SU-DHL-6 (cell line): ENCODE data around the gene KBTBD8.

Source experiments
- H2AFZ ChIP-seq: fragments of 200-600 bp; sonication (generic); 2 replicates; pipeline ENCODE4 v1.6.1; 2014; ENCODE audit warnings: low read depth, mild to moderate bottlenecking, moderate library complexity, mixed read lengths, antibody characterized with exemption, low read length; ENCODE audit not compliant: severe bottlenecking
- H3F3A ChIP-seq: fragments of 200-600 bp; shearing (Covaris generic); 2 replicates; pipeline ENCODE4 v1.6.0; 2016; ENCODE audit warnings: antibody characterized with exemption, mild to moderate bottlenecking; ENCODE audit not compliant: insufficient read depth
- H3K27ac ChIP-seq: fragments of 200-600 bp; sonication (generic); 2 replicates; pipeline ENCODE4 v1.5.1; 2016; ENCODE audit warnings: low read depth, mild to moderate bottlenecking, low read length, moderate library complexity, mixed read lengths
- H3K27me3 ChIP-seq: fragments of 200-600 bp; sonication (generic), shearing (Covaris generic); 2 replicates; pipeline ENCODE4 v1.6.0; 2014; ENCODE audit warnings: mild to moderate bottlenecking, low read length
- H3K36me3 ChIP-seq: fragments of 200-600 bp; sonication (generic); 2 replicates; pipeline ENCODE4 v1.6.1; 2014; ENCODE audit warnings: mild to moderate bottlenecking, low read length, mixed read lengths
- H3K4me2 ChIP-seq: fragments of 300-600, 200-600 bp; shearing (Covaris generic), sonication (generic); 2 replicates; pipeline ENCODE4 v1.6.0; 2014; ENCODE audit warnings: low read length, low read depth, mild to moderate bottlenecking; ENCODE audit not compliant: poor library complexity, severe bottlenecking
- H3K4me3 ChIP-seq: fragments of 200-600 bp; sonication (generic); 2 replicates; pipeline ENCODE4 v1.5.1; 2014; ENCODE audit warnings: antibody characterized with exemption, low read length, mild to moderate bottlenecking, mixed read lengths; ENCODE audit not compliant: insufficient read depth, poor library complexity, severe bottlenecking
- H3K79me2 ChIP-seq: fragments of 200-600 bp; sonication (generic); 2 replicates; pipeline ENCODE4 v1.6.1; 2014; ENCODE audit warnings: mild to moderate bottlenecking, low read length, moderate library complexity; ENCODE audit not compliant: insufficient read depth
- H3K9ac ChIP-seq: fragments of 200-600 bp; sonication (generic); 2 replicates; pipeline ENCODE4 v1.7.0; 2014; ENCODE audit warnings: mild to moderate bottlenecking, low read length
- H3K9me2 ChIP-seq: fragments of 200-600 bp; sonication (generic); replicated peaks from 2 replicates; pipeline ENCODE4 v1.6.1; 2014; ENCODE audit warnings: low read length; ENCODE audit not compliant: insufficient read depth
- H3K9me3 ChIP-seq: fragments of 200-600 bp; sonication (generic); 2 replicates; pipeline ENCODE4 v1.6.1; 2014; ENCODE audit warnings: low read length, mixed read lengths; ENCODE audit not compliant: insufficient read depth
- H4K20me1 ChIP-seq: fragments of 200-600 bp; sonication (generic); 2 replicates; pipeline ENCODE4 v1.6.1; 2014; ENCODE audit warnings: low read depth, mild to moderate bottlenecking, antibody characterized with exemption, low read length, moderate library complexity, mixed read lengths
- CTCF ChIP-seq: fragments of 200-600 bp; sonication (generic); IDR thresholded peaks from one replicate; pipeline ENCODE4 v1.5.1; 2017; ENCODE audit warnings: antibody characterized with exemption, mild to moderate bottlenecking, low read length, moderate library complexity; ENCODE audit not compliant: insufficient read depth, poor library complexity, severe bottlenecking
- EZH2phosphoT487 ChIP-seq: fragments of 200-600 bp; sonication (generic), shearing (Covaris generic); conservative IDR thresholded peaks from 2 replicates; pipeline ENCODE4 v1.6.1; 2018; ENCODE audit warnings: mild to moderate bottlenecking, antibody characterized with exemption, low read length, moderate library complexity, mixed read lengths

KBTBD8 gene

GRCh38 chr3:67017211-67017610 lies 19.1 kb downstream of the KBTBD8 start:
- Histone ChIP-seq H3K27ac (peak overlapping the region; percentile 95), H2AFZ (no peak overlapping the region), H3K79me2 (peaks cover 4% of the 10 kb centered on the region; the same call in 1 of the 2 replicates)

DNA sequence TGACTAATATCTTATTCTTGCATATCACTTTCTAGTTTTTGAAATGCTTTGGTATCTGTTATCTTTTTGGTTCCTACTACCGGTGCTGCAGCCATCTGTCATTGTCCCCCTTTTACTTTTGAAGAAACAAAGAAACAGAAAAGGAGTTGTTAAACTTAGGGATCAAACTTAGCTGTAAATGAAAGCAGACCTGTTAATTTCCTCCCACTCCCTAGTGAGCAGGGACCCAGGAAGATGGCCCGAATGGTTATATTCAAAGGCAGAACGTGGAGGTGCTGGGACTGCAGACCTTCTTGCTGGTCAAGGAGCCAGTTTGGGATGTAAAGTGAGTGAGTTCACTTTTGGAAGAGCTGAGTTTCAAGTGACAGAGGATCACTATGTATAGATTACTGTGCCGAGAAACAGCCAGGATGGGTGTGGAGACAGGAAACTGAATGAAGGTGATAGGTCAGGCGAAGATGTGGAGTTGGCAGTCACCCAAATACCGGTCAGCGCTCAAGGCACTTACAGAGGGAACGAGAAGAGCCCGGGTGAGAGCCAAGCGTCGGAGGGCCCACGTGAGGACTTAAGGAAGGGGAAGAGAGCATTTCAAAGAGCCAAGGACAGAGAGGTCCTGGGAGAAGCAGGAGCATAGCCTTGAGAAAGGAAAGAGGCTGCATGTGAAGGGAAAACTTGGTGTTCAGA lies 20.1 kb downstream of the KBTBD8 start:
- TF ChIP-seq CTCF = no peak
- no peak for TF ChIP-seq EZH2phosphoT487
- Histone ChIP-seq H3K36me3 (0 out of 2 replicates have a peak, but pooled peaks cover 3% of the 10 kb centered on the region), H3K4me3 (peak overlapping the region; percentile 2), H3K79me2 (0 out of 2 replicates have a peak, but pooled peaks cover 3% of the 10 kb centered on the region), H3K9me3 (no peaks in the 10 kb centered on the region), H3K27me3 (no peaks in the 10 kb centered on the region), H3K4me2 (peak overlapping the region; percentile 76), H3F3A (peaks cover 39% of the 10 kb centered on the region), H2AFZ (no peak overlapping the region), H3K9ac (peak overlapping the region; percentile 0; the same call in 1 of the 2 replicates), H3K9me2 (no peaks in the 10 kb centered on the region), H4K20me1 (no peaks in the 10 kb centered on the region), H3K27ac (peak overlapping the region; percentile 95; the same call in 1 of the 2 replicates)

More at GRCh38 chr3:67017211-67017610, 19.1 kb downstream of the KBTBD8 start:
- H3K9me2 ChIP-seq = no peaks in the 10 kb centered on the region
- H3K27me3 ChIP-seq = no peaks in the 10 kb centered on the region
- TF ChIP-seq CTCF (no peak), EZH2phosphoT487 (no peak)
- H3K9ac ChIP-seq = peak overlapping the region; percentile 45; the same call in 1 of the 2 replicates
- no peaks in the 10 kb centered on the region for H4K20me1 ChIP-seq
- peaks cover 48% of the 10 kb centered on the region for H3F3A ChIP-seq
- H3K9me3 ChIP-seq = no peaks in the 10 kb centered on the region
- no peak overlapping the region for H3K4me3 ChIP-seq
- H3K36me3 ChIP-seq = peaks cover 8% of the 10 kb centered on the region; the same call in 1 of the 2 replicates
- peak overlapping the region; percentile 76 for H3K4me2 ChIP-seq

- no peaks in the 10 kb centered on the region for H3K79me2 ChIP-seq
- no peak for TF ChIP-seq EZH2phosphoT487
- TF ChIP-seq CTCF = no peak
- H3F3A ChIP-seq = peaks cover 33% of the 10 kb centered on the region
- H3K36me3 ChIP-seq = no peaks in the 10 kb centered on the region
- H3K9me2 ChIP-seq = no peaks in the 10 kb centered on the region
- no peaks in the 10 kb centered on the region for H3K27me3 ChIP-seq
- no peak overlapping the region for H3K27ac ChIP-seq
- H3K4me3 ChIP-seq = no peak overlapping the region
- H4K20me1 ChIP-seq = no peaks in the 10 kb centered on the region
- no peak overlapping the region for H2AFZ ChIP-seq
- peak overlapping the region; percentile 76 for H3K4me2 ChIP-seq
- no peak overlapping the region for H3K9ac ChIP-seq
- H3K9me3 ChIP-seq = no peaks in the 10 kb centered on the region
These were observed 20.9 kb downstream of the KBTBD8 start for GRCh38 chr3:67018789-67019526.
